Measurements from ENCODE around the gene VSIG2.

VSIG2 gene

DNA sequence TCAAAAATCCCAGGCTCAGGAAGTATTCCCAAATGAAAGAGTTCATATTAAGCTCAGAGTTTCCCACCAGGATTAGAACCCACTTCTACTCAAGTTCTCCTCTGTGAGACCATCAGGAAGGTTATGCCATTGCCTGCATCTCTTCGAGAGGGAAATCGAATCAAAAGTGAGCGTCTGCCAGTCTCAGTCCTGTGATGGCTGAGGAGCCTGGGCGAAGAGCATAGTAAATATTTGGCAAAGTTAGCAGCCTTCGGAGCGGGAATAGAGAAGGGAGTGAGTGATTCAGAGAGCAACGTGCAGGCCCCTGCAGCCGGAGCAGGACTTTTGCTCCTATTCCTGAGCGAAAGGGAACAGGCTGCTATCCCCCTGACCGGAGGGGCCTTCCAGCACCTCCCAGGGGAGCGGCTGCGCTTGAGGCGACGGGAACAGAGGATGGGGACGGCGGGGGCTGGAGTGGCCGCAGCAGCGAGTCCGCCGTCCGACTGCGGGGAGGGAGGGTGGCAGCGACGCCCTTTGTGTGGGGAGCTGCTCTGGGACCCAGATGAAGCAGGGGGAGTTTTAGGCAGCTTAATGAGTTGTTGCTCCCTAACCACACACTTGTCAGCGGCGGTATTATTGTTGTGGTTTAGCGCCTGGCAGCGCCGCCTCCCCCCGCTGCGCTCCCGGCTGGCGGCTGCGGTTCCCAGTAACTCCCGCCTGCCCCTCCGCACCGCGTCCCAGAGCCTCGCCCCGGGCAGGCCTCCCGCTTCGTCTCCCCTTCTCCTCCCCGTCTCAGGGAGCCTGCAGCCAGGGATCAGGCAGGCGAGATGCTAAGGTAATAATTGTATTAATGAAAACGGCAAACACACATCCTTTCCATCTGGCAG lies 34.0 kb downstream of the VSIG2 start:
- POLR2A ChIA-PET (ENCODE audit: low non-redundant PET): no interaction called here
- CTCF ChIA-PET: interaction anchor here (0.6 to 1.0 kb wide), 4 partner anchors 22 to 262 kb away, joined by 3 to 4 read pairs (median 4); partner anchors contain the start of gene NRGN
- peak; percentile 30 for DNase-seq (ENCODE audit: low spot score)

DNA sequence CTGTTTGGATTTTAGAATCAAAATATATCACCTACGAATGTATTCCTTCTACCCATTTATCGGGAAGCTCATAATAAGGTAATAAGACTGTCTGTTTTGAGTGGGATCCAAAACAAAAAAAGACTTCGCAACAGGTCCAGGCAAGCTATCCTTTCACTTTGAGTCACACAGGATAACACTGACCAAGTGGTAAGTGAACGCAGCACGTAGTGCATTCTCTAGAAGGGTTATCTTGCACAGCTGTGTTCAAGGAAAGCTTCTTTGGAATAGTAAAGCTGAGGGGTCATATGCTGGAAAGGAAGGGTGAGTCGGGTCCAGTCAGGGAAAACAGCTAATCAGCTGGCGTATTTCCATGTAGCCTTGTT lies 34.7 kb downstream of the VSIG2 start:
- peak; percentile 60 for DNase-seq (ENCODE audit: low spot score)
- CTCF ChIA-PET: interaction anchor here (0.6 to 1.0 kb wide), 3 partner anchors 23 to 236 kb away, joined by 3 to 4 read pairs (median 4); partner anchors contain the start of gene NRGN
- TF ChIP-seq, protein P1, sequence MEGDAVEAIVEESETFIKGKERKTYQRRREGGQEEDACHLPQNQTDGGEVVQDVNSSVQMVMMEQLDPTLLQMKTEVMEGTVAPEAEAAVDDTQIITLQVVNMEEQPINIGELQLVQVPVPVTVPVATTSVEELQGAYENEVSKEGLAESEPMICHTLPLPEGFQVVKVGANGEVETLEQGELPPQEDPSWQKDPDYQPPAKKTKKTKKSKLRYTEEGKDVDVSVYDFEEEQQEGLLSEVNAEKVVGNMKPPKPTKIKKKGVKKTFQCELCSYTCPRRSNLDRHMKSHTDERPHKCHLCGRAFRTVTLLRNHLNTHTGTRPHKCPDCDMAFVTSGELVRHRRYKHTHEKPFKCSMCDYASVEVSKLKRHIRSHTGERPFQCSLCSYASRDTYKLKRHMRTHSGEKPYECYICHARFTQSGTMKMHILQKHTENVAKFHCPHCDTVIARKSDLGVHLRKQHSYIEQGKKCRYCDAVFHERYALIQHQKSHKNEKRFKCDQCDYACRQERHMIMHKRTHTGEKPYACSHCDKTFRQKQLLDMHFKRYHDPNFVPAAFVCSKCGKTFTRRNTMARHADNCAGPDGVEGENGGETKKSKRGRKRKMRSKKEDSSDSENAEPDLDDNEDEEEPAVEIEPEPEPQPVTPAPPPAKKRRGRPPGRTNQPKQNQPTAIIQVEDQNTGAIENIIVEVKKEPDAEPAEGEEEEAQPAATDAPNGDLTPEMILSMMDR (conservative IDR thresholded peaks at IDR 0.05; ENCODE audit: low read depth): no peak
- POLR2A ChIA-PET (ENCODE audit: low non-redundant PET): no interaction called here
- H3K27ac ChIP-seq: peak overlapping the region; percentile 72

More for the DNA sequence above, 34.0 kb downstream of the VSIG2 start:
- H3K27ac ChIP-seq: peak overlapping the region; percentile 72
- TF ChIP-seq, protein P1 (conservative IDR thresholded peaks at IDR 0.05; ENCODE audit: low read depth): no peak

DNA sequence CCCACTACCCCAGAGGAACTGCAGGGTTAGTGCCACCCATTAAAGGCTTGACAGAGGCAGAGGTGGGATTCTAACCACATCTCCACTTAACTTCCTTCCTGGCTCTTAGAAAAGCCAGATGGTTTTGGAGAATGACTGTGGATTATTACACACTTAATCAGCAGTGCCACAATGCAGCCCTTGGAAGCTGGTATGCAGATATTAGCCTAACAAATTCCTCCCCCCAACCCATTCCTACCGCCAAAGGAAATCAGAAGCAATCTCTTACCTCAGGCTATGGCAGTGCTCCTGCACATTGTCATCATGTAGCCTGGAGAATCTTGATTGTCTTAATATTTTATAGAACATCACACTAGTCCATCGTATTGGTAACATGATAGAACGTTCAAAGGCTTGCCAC lies 35.5 kb downstream of the VSIG2 start:
- TF ChIP-seq, protein P1 (conservative IDR thresholded peaks at IDR 0.05; ENCODE audit: low read depth): no peak
- ChIA-PET POLR2A (ENCODE audit: low non-redundant PET) (no interaction called here), CTCF (interaction anchor here (0.6 kb wide), 1 partner anchor 25 kb away, joined by 3 read pairs; no protein-coding TSS in a partner anchor)
- no peak overlapping the region for H3K27ac ChIP-seq
- no peak for DNase-seq (ENCODE audit: low spot score)

DNA sequence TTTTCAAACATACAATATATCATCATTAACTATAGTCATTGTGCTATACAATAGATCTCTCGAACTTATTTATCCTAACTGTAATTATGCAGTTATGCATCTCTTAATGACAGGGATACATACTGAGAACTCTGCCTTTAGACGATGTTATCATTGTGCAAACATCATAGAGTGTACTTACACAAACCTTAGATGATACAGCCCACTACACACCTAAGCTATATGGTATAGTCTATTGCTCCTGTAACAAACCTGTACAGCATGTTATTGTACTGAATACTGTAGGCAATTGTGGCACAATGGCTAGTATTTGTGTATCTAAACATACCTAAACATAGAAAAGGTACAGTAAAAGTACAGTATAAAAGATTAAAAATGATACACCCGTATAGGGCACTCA lies 39.7 kb downstream of the VSIG2 start:
- H3K27ac ChIP-seq: no peak overlapping the region

GRCh38 chr11:124707829-124708228 lies 44.2 kb downstream of the VSIG2 start:
- ChIA-PET CTCF (no interaction called here), POLR2A (ENCODE audit: low non-redundant PET) (no interaction called here)
- H3K27ac ChIP-seq: no peak overlapping the region
- TF ChIP-seq, protein P1 (conservative IDR thresholded peaks at IDR 0.05; ENCODE audit: low read depth): no peak
- DNase-seq (ENCODE audit: low spot score): no peak

More for the DNA sequence above, 39.7 kb downstream of the VSIG2 start:
- ChIA-PET POLR2A (ENCODE audit: low non-redundant PET) (no interaction called here), CTCF (no interaction called here)
- no peak for DNase-seq (ENCODE audit: low spot score)
- TF ChIP-seq, protein P1 (conservative IDR thresholded peaks at IDR 0.05; ENCODE audit: low read depth): no peak

DNA sequence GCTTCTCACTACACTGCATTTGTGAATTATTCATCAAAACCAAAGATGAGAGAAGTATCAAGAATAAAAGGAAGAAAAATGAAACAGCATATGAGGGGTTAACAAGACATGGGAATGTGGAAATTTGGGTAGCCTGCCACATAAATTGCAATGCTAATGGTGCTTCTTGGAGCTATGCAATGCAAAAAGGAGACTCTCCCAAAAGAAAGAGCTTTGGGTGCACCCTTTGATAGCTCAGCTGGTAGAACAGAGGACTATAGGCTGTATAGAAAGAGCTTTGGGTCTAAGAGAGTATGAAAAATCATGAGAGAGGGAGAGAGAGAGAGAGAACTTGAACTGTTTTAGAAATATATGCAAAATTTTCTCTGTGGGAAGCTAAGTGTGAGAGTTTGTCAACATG lies 52.0 kb downstream of the VSIG2 start:
- DNase-seq (ENCODE audit: low spot score): no peak
- ChIA-PET POLR2A (ENCODE audit: low non-redundant PET) (no interaction called here), CTCF (interaction anchor here (0.7 kb wide), 1 partner anchor 28 kb away, joined by 3 read pairs; no protein-coding TSS in a partner anchor)
- no peak overlapping the region for H3K27ac ChIP-seq
- TF ChIP-seq, protein P1 (conservative IDR thresholded peaks at IDR 0.05; ENCODE audit: low read depth): no peak

Data from RWPE1 (cell line).